GM21360 (cell line): ENCODE measurements around the gene CDHR2.

Experiments
- ATAC-seq: cut with Tn5 transposase; IDR thresholded peaks from one replicate; pipeline ENCODE4 v1.9.1; 2021; ENCODE audit warnings: mild to moderate bottlenecking, moderate library complexity; ENCODE audit not compliant: unreplicated experiment

Gene CDHR2

DNA sequence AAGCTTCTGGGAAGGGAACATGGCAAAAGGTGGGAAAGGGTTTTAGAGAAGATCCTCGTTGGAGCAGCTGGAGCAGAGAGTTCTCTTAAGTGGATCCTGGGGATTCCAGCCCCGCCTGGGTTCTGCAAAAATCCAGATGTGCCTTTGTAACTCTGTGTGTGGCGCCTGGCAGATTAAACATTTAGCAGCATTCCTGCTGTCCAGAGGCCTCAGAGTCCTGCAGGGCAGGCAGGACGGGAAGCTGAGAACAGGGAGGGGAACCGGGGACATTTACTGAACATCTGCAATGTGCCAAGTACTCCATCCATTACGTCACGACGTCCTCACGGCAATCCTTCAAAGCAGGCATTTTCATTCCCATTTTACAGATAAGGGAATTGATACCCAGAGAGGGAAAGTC lies 87.3 kb downstream of the CDHR2 start:
- no peak for ATAC-seq

DNA sequence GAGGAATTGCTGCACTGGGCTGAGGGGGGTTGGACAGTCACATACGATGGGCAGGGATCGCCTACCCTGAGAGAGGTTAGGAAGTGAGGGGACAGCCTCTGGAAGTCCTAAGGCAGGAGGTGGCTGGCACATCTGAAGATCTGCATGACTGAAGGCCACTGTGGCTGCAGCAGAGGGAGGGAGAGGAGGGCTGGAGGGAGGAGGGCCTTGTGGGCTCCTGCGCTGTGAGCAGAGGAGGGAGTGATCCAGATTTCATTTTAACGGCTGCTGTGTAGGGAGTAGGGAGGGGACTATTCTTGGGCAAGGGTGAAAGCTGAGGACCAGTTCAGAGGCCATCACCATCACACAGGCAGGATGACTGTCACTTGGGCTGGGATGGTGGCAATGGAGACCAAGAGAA lies 88.4 kb downstream of the CDHR2 start:
- ATAC-seq, result no peak

DNA sequence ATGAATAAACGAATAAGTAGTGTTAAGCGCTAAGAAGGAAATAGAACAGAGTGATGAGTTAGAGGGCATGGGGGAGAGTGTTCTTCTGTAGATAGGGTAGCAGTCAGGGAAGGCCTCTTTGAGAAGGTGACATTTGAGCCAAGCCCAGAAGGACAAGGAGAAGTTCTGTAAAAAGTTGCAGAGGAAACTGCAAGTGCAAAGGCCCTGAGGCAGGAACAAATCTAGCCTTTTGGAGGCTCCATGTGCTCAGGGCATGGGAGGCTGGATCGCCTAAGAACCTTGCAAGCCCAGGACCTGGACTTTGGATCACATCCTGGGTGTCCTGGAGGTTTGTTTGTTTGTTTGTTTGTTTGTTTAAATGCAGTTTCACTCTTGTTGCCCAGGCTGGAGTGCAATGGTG lies 89.3 kb downstream of the CDHR2 start:
- no peak for ATAC-seq

DNA sequence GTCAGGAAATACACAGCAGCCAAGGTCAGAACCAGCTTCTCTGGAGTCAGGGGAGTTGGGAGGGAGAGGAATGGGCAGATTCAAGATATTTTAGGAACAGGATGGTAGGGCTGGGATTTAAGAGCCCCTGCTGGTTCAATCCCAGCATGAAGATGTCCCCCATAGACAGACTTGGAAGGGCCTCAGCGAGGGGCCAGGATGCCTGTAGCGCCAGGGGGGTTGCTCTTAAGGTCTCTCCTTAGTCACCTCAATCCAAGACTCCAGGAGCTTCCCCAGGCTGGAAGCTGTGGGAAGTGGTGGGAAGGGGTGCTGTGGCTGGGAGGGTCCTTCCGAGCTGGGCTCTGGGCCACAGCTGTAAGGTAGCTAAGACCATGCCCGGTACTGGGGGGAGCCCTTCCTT lies 90.1 kb downstream of the CDHR2 start:
- no peak for ATAC-seq

DNA sequence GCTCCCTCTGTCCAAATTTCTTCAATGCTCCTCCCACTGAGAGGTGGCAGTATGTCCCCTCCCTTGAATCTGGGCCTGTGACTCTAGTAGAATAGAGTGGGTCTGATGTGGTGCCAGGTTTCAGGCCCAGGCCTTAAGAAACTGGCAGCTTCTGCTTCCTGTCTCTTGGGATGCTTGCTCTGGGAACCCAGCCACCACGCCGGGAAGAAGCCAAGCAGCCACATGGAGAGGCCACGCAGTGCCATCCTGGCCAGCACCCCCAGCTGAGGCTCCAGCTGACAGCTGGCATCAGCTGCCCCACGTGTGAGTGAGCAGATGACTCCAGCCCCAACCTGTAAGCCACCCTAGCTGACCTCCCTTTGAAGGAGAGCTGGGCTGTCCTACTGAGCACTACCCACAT lies 90.8 kb downstream of the CDHR2 start:
- no peak for ATAC-seq

DNA sequence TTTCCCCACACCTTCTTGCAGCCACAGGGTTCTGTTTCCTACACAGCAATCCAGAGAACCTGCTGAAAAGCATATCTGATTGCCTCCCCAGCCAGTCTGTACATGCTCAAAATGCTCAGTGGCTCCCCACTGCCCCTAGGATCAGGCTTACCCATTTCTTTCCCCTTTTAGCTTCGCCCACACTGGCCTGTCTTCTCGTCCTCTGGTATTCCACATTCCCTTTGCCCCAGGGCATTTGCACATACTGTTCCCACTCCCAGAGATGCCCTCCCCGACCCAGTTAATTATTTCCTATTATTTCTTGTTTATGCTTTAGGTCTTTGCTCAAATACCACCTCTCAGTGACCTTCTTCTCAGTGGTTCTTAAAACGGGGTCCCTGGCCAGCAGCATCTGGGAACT lies 91.5 kb downstream of the CDHR2 start:
- ATAC-seq, result no peak

DNA sequence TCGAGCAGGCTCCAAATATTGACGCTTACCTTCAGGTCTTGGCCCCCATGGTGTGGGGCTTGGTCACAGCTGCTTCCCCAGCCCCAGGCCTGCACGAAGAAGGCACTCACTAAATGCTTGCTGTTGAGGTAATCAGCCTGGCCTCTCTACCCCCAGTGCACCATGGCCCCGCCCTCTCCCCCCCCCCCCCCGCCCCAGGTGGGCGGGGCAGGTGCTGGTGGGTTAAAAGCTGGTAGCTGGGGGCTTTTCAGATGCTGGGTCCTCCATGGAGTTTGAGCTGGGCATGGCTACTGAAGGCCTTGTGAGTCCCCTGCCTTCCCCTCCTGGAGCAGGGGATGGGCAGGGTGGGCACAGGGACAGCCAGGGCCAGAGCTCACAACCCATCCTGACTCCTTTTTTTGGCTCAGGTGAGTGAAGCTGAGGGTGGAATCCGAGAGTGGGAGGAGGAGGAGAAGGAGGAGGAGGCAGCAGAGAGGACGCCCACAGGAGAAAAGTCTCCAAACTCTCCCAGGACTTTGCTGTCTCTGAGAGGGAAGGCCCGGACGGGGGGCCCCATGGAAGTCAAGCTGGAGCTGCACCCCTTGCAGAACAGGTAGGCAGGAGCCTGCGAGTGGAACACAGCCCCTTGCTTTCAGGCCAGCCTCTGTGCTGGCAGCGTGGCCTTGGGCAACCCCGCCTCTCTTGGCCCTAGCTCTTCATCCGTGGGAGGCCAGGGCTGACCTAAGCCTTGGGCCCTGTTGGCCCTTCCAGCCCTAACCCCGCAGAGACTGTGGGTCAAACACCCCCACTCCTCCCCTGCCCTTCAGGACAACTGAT lies 93.7 kb downstream of the CDHR2 start:
- ATAC-seq, result no peak

DNA sequence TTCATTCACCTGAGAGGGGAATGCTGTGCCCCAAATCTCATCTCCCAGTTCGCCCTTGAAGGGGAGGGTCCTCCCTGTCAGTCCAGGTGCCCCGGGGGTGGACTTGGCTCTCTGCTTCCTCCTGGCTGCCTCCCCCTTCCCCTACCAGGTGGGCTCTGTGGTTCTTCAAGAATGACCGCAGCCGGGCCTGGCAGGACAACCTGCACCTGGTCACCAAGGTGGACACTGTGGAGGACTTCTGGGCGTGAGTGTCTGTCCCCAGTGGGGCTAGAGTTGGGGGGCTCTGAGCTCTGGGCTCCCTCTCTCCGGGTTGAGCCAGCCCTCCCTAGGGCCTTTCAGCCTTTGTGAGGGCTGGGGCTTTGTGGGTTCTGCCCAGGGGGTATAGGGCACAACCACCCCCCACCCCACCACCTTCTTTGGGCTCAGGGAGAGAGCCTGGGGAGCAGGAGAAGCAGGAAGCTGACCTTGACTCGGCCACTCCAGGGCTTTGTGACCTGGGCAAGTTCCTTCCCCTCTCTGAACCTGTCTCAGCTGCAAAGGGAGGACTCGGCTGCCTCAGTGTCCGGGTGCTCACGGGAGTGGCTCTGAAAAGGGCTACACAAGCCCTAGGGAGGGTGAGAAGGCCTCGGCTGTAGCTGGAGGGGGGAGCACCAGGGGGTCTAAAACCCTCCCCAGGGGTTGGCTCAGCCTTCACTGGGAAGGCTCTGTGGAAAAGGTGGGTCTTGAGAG lies 94.5 kb downstream of the CDHR2 start:
- no peak for ATAC-seq

DNA sequence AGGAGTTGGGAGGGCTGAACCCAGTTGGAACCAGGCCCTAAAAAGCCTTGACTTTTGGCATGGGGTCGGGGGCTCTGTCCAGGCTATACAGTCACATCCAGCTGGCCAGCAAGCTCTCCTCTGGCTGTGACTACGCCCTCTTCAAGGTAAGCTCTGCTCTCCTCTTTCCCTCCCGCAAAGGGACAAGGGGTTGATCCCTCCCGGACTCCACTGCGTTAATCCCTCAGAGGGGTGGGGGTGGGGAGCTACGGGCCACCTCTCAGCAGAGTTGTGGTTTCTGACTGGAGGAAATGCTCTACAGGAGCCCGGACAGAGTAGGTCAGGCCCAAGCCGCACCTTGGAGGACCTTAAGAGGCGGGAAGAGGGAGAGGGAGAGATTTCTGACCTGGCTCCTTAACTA lies 95.2 kb downstream of the CDHR2 start:
- no peak for ATAC-seq

DNA sequence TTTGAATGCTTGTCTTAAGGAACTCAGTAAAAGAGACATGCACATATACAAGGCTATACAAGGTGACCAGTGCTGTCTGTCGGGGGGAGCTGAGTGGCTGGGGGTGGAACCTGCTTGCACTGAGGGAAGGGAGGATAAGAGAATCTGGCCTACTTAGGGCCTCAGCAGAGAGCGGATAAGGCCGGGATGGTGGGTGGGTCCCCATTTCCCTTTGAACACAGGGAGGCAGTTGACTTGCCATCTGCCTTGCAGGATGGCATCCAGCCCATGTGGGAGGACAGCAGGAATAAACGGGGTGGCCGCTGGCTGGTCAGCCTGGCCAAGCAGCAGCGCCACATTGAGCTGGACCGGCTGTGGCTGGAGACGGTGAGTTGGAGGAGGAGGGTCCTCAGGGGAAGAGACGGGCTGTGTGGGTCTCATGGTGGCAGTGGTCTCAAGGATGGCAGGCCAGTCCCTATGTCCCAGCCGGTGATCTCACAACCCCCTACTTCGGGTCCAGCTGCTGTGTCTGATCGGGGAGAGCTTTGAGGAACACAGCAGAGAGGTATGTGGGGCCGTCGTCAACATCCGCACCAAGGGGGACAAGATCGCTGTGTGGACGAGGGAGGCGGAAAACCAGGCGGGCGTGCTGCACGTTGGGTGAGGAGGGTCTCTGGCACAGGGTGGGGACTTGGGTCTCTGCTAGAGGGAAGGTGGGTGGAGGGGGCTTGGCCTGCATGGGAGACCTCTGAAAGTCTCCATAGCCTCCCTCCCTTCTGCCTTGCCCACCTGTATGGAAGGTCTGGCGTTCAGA lies 95.9 kb downstream of the CDHR2 start:
- no peak for ATAC-seq
